Activated T-cell treated with anti-CD3 and anti-CD28 coated beads, Interleukin-2, amount 50 U/mL, for 4 hours (primary cell): ENCODE results near the gene ALDOA. TPM values are rescaled to one million over a fixed set of nuclear protein-coding genes. Genes with fewer than 3 reads are reported as not detected.
A peak's percentile ranks its signal among the peaks of the same experiment; 100 is the strongest.

Experiments
- ATAC-seq, 2 donors: fragments of 200-7000 bp; cut with Tn5 transposase; one replicate each; pipeline ENCODE4 v1.10.0; 2021
- DNase-seq: peaks from one replicate; pipeline ENCODE4 v3.0.0-alpha.2; 2020
- H3K27me3 Mint-ChIP-seq: one replicate; pipeline ENCODE4 v1.8.0; 2021; ENCODE audit warnings: low read depth, mixed read lengths
- H3K36me3 Mint-ChIP-seq: one replicate; pipeline ENCODE4 v1.8.0; 2022; ENCODE audit warnings: mixed read lengths; ENCODE audit not compliant: insufficient read depth
- H3K4me1 Mint-ChIP-seq: one replicate; pipeline ENCODE4 v1.8.0; 2021; ENCODE audit warnings: low read depth, mixed read lengths
- H3K4me3 Mint-ChIP-seq: one replicate; pipeline ENCODE4 v1.8.0; 2021; ENCODE audit warnings: mild to moderate bottlenecking, moderate library complexity, mixed read lengths
- H3K9me3 Mint-ChIP-seq: one replicate; pipeline ENCODE4 v1.8.0; 2021; ENCODE audit warnings: mixed read lengths
- total RNA-seq, 3 donors: library from RNA; stranded (reverse); gene quantifications; one replicate each; pipeline ENCODE4 v1.2.1, GENCODE V29; 2021

The ALDOA gene
- total RNA-seq, 3 donors from 2014 or later, result 2,101 to 2,362 (median 2,220) TPM

DNA sequence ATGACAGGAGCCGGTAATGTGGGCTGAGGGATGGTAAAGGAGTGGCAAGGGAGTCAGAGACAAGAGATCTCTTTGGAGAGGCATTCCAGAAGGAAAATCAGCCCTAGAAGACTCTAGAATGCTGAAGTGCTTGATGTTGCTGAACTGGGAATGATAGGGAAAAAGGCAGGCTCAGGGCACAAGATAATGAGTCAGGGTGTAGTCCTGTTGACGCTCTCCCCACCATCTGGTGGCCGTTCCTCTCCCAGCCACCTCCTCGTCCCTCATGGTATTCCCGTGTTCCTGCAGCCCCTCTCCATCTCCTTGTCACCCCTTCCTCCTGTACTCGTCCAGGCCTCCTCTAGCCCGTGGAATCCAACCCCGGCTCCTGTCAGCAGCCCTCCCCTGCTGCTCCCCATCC lies 11.1 kb upstream of the ALDOA start:
- DNase-seq (no peak), ATAC-seq (no peak)
- no peaks in the 10 kb centered on the region for H3K27me3 Mint-ChIP-seq
- peaks cover 20% of the 10 kb centered on the region for H3K4me1 Mint-ChIP-seq
- no peaks in the 10 kb centered on the region for H3K9me3 Mint-ChIP-seq
- no peaks in the 10 kb centered on the region for H3K36me3 Mint-ChIP-seq
- peak overlapping the region; percentile 49 for H3K4me3 Mint-ChIP-seq

DNA sequence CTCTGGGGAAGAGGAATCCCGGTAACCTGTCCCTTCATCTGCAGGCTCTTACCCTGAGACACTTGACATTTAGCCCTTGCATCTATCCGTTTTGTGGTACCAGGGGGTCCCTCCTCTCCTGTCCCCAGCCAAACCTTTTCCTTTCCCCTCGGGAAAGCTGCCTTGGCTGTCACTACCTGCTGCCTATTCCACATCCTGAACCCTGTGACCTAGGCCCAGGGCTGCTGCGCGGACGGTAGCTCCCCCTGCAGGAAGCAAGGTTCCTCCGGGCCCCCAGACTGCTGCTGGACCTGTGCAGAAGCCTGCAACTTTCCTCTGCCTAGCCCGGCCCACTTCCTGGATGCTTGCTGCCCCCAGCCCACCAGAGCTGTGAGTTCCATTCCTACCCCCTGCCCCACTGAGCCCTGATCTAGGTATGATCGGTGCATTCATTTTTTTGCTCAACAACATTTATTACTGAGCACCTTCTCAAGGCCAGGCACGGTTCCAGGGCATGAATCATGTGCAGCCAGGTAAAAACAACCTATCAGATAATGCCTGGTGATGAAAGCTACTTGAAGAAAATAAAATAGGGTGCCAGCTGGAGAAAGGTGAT lies 10.5 kb upstream of the ALDOA start:
- Mint-ChIP-seq H3K9me3 (no peaks in the 10 kb centered on the region), H3K4me3 (peak overlapping the region; percentile 34), H3K36me3 (no peaks in the 10 kb centered on the region), H3K4me1 (peaks cover 20% of the 10 kb centered on the region), H3K27me3 (no peaks in the 10 kb centered on the region)
- peak; percentile 22 for DNase-seq
- ATAC-seq, result peak; percentile 65 to 72

DNA sequence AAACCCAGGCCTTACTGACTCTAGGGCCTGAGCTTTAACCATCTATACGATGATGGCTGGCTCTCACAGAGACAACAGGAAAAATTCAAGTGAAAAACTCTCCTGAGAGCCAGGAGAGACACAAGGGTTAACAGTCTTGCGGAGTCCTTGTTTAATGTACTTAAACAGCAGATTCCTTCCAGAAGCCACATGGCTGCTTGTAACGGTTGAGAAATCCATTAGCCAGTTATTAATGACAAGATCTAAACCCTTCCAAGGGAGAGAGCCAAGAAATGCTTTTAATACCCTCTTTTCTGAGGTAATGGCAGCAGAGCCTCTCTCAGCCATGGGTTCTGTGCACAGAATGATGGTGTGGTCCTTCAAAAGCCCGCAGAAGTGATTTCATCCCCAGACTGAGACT lies 5.2 kb upstream of the ALDOA start:
- ATAC-seq (no peak), DNase-seq (no peak)
- Mint-ChIP-seq H3K36me3 (no peaks in the 10 kb centered on the region), H3K9me3 (no peaks in the 10 kb centered on the region), H3K4me3 (no peak overlapping the region), H3K27me3 (no peaks in the 10 kb centered on the region), H3K4me1 (peaks cover 6% of the 10 kb centered on the region)

- H3K27me3 Mint-ChIP-seq, result no peaks in the 10 kb centered on the region
- no peaks in the 10 kb centered on the region for H3K9me3 Mint-ChIP-seq
- no peaks in the 10 kb centered on the region for H3K36me3 Mint-ChIP-seq
Measured at GRCh38 chr16:30060836-30061554, 4.6 kb upstream of the ALDOA start.

DNA sequence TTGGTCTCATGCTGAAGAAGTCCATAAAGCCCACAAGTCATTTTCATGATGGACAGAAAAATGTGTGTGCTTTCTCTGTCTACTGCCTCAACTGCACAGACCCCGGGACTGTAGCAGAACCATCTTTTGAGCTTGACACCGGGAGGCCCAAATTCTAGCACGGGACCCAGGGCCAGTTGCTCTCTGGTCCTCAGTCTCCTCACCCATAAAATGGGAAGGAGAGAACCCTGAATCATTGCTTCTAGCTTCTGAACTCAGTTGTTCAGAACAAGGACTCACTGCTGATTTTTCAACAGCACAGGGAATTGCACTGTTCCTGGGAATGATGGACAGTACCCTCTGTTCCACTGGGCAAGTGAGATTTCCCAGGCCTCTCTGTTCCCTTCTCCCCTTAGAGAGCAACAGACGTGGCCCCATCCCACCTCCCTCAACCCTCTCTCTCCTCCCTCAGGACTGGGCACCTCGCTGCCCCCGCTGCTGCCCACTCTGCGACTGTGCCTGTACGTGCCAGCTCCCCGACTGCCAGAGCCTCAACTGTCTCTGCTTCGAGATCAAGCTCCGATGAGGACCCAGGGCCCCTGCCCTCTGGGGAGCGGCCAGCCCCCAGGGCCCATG lies 2.2 kb upstream of the ALDOA start:
- peaks cover 19% of the 10 kb centered on the region for H3K4me1 Mint-ChIP-seq
- no peak for DNase-seq
- no peaks in the 10 kb centered on the region for H3K27me3 Mint-ChIP-seq
- no peak for ATAC-seq
- H3K9me3 Mint-ChIP-seq, result no peaks in the 10 kb centered on the region
- H3K4me3 Mint-ChIP-seq, result peak overlapping the region; percentile 98
- H3K36me3 Mint-ChIP-seq, result peaks cover 14% of the 10 kb centered on the region

More at GRCh38 chr16:30060836-30061554, 4.6 kb upstream of the ALDOA start:
- DNase-seq, result no peak
- Mint-ChIP-seq H3K4me1 (peaks cover 5% of the 10 kb centered on the region), H3K4me3 (no peak overlapping the region)
- no peak for ATAC-seq

- Mint-ChIP-seq H3K27me3 (no peaks in the 10 kb centered on the region), H3K4me3 (peak overlapping the region; percentile 98), H3K4me1 (peaks cover 25% of the 10 kb centered on the region), H3K36me3 (peaks cover 20% of the 10 kb centered on the region), H3K9me3 (no peaks in the 10 kb centered on the region)
- DNase-seq (peak; percentile 62), ATAC-seq (peak; percentile 27 to 28)
Measured at GRCh38 chr16:30063893-30064728, 1.4 kb upstream of the ALDOA start.

DNA sequence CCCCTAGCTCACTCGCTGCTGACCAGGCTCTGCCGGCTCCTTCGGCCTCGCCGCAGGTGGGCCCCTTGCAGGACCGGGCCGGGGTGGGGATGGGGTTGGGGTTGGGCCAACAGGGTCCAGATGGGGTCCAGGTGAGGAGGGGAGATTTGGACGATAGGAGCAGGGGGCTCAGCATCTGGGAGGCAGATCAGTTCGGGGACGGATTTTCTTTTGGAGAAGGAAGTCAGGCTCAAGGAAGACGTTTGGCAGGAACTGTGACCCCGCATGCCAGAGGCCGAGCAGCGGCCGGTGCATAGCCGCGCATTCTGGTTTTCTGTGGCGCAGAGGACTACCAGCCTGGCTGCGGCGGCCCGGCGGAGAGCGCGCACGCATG lies 845 bp upstream of the ALDOA start:
- Mint-ChIP-seq H3K9me3 (no peaks in the 10 kb centered on the region), H3K36me3 (peaks cover 25% of the 10 kb centered on the region), H3K4me1 (peaks cover 31% of the 10 kb centered on the region), H3K4me3 (peak overlapping the region; percentile 98), H3K27me3 (no peaks in the 10 kb centered on the region)
- DNase-seq (no peak), ATAC-seq (no peak)

DNA sequence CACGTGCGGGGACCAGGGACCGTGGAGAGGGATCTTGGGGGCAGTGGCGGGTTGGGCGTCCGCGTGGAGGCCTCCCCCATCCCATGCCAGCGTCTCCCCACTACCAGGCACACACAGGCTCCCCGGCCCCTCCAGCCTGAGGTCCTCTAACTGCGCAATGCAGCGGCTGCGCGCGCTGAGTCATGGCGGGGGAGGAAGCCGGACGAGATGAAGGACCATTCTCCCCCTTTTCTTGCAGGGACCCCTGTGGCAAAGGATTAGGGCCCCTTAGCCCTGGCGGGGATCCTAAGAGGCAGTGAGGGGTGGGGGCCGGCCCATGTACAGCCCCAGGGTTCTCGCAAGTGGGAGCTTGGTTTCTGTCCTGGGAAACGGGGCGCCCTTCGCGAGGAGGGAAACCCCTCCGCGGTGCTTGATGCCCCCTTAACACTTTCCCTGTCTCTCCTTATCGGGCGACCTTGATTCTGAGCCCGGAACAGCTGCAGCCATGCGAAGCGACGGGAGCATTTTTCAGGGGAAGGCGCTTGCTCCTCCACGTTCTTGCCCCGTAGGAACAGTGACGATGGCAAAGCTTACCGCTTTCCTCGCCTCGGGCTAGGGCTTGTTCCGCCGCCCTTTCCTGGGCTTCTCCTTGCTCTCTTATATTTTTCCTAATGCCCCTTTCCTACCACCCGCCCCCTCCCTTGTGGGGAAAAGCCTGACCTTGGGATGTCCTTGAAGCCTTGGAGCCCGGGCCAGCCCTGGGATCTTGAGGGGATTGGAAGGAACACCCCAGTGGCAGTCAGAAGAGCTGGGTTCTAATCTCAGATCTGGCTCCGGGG lies 592 bp downstream of the ALDOA start:
- peak in 1 of 2 donors; percentile 6 for ATAC-seq
- Mint-ChIP-seq H3K36me3 (peaks cover 33% of the 10 kb centered on the region), H3K27me3 (no peaks in the 10 kb centered on the region)

DNA sequence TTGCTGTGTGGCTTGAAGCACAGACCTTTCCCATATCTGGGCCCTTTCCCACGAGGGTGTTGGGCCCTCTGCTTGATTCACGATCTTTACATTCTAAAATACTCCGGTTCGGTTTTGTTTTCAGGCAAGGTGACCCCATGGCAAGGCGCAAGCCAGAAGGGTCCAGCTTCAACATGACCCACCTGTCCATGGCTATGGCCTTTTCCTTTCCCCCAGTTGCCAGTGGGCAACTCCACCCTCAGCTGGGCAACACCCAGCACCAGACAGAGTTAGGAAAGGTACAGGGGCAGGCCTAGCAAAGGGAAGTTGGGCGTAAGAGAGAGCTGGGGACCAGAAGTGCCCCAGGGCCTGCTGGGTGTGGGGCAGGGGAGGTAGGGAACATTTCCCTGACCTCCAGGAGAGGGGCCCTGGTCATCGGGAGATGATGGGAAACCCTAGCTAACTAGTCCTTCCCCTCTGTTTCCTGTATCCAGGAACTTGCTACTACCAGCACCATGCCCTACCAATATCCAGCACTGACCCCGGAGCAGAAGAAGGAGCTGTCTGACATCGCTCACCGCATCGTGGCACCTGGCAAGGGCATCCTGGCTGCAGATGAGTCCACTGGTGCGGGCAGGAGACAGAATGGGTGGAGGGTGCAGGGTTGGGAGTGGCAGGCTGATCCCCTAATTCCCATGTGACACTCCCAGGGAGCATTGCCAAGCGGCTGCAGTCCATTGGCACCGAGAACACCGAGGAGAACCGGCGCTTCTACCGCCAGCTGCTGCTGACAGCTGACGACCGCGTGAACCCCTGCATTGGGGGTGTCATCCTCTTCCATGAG lies 1.4 kb downstream of the ALDOA start:
- DNase-seq, result no peak
- Mint-ChIP-seq H3K9me3 (no peaks in the 10 kb centered on the region), H3K27me3 (no peaks in the 10 kb centered on the region), H3K36me3 (peaks cover 39% of the 10 kb centered on the region), H3K4me1 (peaks cover 35% of the 10 kb centered on the region), H3K4me3 (peak overlapping the region; percentile 98)
- ATAC-seq, result no peak

More for the DNA sequence above, 592 bp downstream of the ALDOA start:
- no peaks in the 10 kb centered on the region for H3K9me3 Mint-ChIP-seq
- peak; percentile 30 for DNase-seq
- peaks cover 35% of the 10 kb centered on the region for H3K4me1 Mint-ChIP-seq
- peak overlapping the region; percentile 98 for H3K4me3 Mint-ChIP-seq

DNA sequence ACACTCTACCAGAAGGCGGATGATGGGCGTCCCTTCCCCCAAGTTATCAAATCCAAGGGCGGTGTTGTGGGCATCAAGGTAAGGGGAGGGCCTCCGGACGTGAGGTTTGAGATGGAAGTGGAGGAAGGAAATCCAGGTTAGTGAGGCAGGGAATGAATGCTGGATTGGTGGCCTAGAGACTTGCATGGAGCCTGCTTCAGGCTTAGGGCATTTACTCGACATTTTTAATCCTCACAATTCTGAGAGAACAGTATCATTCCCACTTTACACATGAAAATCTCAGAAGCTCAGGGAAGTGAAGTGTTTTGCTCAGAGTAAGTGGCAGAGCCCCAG lies 2.0 kb downstream of the ALDOA start:
- ATAC-seq, result no peak
- Mint-ChIP-seq H3K36me3 (peaks cover 41% of the 10 kb centered on the region), H3K27me3 (no peaks in the 10 kb centered on the region), H3K9me3 (no peaks in the 10 kb centered on the region), H3K4me3 (peak overlapping the region; percentile 98), H3K4me1 (peaks cover 35% of the 10 kb centered on the region)
- DNase-seq, result no peak

DNA sequence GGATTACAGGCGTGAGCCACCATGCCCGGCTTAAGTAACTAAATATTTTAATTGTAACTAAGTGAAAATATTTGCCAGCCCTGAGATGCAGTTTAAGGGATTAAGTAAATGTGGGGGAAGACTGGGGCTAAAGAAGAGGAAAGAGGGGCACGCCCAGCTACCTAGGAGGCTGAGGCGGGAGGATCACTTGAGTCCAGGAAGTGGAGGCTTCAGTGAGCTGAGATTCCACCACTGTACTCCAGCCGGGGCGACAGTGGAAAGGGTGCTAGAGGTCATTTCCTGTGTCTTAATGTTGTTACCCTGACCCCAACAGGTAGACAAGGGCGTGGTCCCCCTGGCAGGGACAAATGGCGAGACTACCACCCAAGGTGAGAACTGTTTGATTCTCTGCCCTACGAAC lies 2.8 kb downstream of the ALDOA start:
- ATAC-seq (no peak), DNase-seq (no peak)
- Mint-ChIP-seq H3K36me3 (peaks cover 41% of the 10 kb centered on the region), H3K9me3 (no peaks in the 10 kb centered on the region), H3K4me3 (peak overlapping the region; percentile 40), H3K27me3 (no peaks in the 10 kb centered on the region), H3K4me1 (peaks cover 34% of the 10 kb centered on the region)

DNA sequence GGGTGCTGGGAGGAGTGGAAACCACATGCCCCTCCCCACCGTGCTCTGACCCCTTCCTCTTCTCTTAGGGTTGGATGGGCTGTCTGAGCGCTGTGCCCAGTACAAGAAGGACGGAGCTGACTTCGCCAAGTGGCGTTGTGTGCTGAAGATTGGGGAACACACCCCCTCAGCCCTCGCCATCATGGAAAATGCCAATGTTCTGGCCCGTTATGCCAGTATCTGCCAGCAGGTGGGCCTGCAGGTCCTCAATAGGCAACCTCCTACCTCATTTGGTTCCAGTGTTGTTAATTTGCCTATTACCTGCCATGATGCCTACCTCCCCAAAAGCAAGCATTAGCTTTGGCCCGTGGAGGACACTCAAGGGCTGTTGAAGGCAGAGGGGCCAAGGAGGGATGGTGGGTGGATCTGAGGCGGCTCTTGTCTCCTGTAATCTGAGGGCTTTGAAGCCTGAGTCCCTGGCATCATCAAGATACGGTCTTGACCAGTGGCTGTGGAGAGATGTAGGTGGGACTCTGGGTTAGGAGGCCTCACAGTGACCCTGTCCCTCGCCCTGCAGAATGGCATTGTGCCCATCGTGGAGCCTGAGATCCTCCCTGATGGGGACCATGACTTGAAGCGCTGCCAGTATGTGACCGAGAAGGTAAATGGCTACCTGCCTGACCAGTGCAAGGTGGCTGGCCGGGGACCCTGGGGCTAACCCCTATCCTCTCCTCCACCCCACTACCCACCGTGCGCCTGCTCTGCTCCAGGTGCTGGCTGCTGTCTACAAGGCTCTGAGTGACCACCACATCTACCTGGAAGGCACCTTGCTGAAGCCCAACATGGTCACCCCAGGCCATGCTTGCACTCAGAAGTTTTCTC lies 3.4 kb downstream of the ALDOA start:
- Mint-ChIP-seq H3K9me3 (no peaks in the 10 kb centered on the region), H3K36me3 (peaks cover 41% of the 10 kb centered on the region), H3K4me1 (peaks cover 30% of the 10 kb centered on the region), H3K4me3 (peak overlapping the region; percentile 40), H3K27me3 (no peaks in the 10 kb centered on the region)
- DNase-seq (peak; percentile 53), ATAC-seq (no peak)
